CD14-positive monocyte (primary cell): ENCODE data around the gene STING1. TPM values are rescaled to one million over a fixed set of nuclear protein-coding genes. Genes with fewer than 3 reads are reported as not detected.

ENCODE experiments used
- DNase-seq, 3 donors: peaks; one replicate each; pipeline ENCODE4 v3.0.0-alpha.2; 2011 to 2022
- H2AFZ ChIP-seq: 2 replicates; pipeline ENCODE4 v1.6.0; 2012; ENCODE audit warnings: mild to moderate bottlenecking, low read depth, low read length, inconsistent platforms; ENCODE audit not compliant: insufficient read depth, poor library complexity, severe bottlenecking
- H3K27ac ChIP-seq, 2 donors: 1 replicate in 1 of 2; 2 replicates in 1 of 2; pipeline ENCODE4 v1.5.1; 2012 to 2013; ENCODE audit warnings: low read length in 2 of 2, control low read depth in 1 of 2, inconsistent platforms in 1 of 2, low read depth in 1 of 2, mild to moderate bottlenecking in 1 of 2
- H3K27me3 ChIP-seq, 2 donors: one replicate each; pipeline versions ENCODE4 v1.6.0 to v1.6.1; 2011 to 2013; ENCODE audit warnings: low read length in 2 of 2; ENCODE audit not compliant: control insufficient read depth in 2 of 2, insufficient read depth in 2 of 2
- H3K36me3 ChIP-seq, 2 donors: replicated peaks in 1 of 2; 1 replicate in 1 of 2; 2 replicates in 1 of 2; pipeline versions ENCODE4 v1.5.1 to v1.6.1; 2012 to 2013; ENCODE audit warnings: low read length in 2 of 2, control low read depth in 1 of 2, inconsistent platforms in 1 of 2, mild to moderate bottlenecking in 1 of 2; ENCODE audit not compliant: insufficient read depth in 2 of 2, control insufficient read depth in 1 of 2
- H3K4me1 ChIP-seq, 2 donors: 1 replicate in 1 of 2; 2 replicates in 1 of 2; pipeline versions ENCODE4 v1.5.1 to v1.6.1; 2012 to 2013; ENCODE audit warnings: low read length in 2 of 2, control low read depth in 1 of 2, inconsistent platforms in 1 of 2, mild to moderate bottlenecking in 1 of 2, moderate library complexity in 1 of 2; ENCODE audit not compliant: insufficient read depth in 2 of 2, control insufficient read depth in 1 of 2
- H3K4me2 ChIP-seq: replicated peaks from 2 replicates; pipeline ENCODE3; 2012; ENCODE audit warnings: low read length, moderate library complexity, mild to moderate bottlenecking; ENCODE audit not compliant: poor library complexity, severe bottlenecking; ENCODE audit errors: extremely low read depth
- H3K4me3 ChIP-seq, 3 experiments: fragments of 200-600 bp in 1 of 3; sonication (generic) in 1 of 3; replicated peaks in 1 of 3; 1 replicate in 2 of 3; 2 replicates in 1 of 3; pipeline ENCODE4 v1.5.1; 2011 to 2013; ENCODE audit warnings: low read length in 3 of 3, mild to moderate bottlenecking in 3 of 3, control low read depth in 2 of 3, low read depth in 2 of 3, inconsistent platforms in 1 of 3, moderate library complexity in 1 of 3
- H3K79me2 ChIP-seq: 2 replicates; pipeline ENCODE4 v1.6.0; 2012; ENCODE audit warnings: mild to moderate bottlenecking, control low read depth, inconsistent platforms, low read length, moderate library complexity; ENCODE audit not compliant: insufficient read depth
- H3K9ac ChIP-seq: 2 replicates; pipeline ENCODE4 v1.6.0; 2017; ENCODE audit warnings: low read length, mild to moderate bottlenecking; ENCODE audit not compliant: insufficient read depth, poor library complexity, severe bottlenecking
- H3K9me3 ChIP-seq, 2 donors: replicated peaks in 1 of 2; 1 replicate in 1 of 2; 2 replicates in 1 of 2; pipeline versions ENCODE4 v1.5.1 to v1.6.1; 2012 to 2013; ENCODE audit warnings: low read length in 2 of 2, control low read depth in 1 of 2; ENCODE audit not compliant: control insufficient read depth in 1 of 2, insufficient read depth in 1 of 2
- H4K20me1 ChIP-seq: 2 replicates; pipeline ENCODE4 v1.6.0; 2012; ENCODE audit warnings: mild to moderate bottlenecking, low read length, control low read depth, moderate library complexity; ENCODE audit not compliant: insufficient read depth
- H3K27ac Mint-ChIP-seq, 7 donors: one replicate each; pipeline ENCODE4 v1.8.0; 2020; ENCODE audit warnings: mild to moderate bottlenecking in 7 of 7, mixed read lengths in 7 of 7, moderate library complexity in 6 of 7, inconsistent platforms in 2 of 7
- H3K27me3 Mint-ChIP-seq, 3 donors: one replicate each; pipeline ENCODE4 v1.8.0; 2021 to 2022; ENCODE audit warnings: low read depth in 3 of 3, mild to moderate bottlenecking in 3 of 3, mixed read lengths in 3 of 3, moderate library complexity in 3 of 3, inconsistent platforms in 1 of 3
- H3K36me3 Mint-ChIP-seq, 2 donors: one replicate each; pipeline ENCODE4 v1.8.0; 2020; ENCODE audit warnings: mixed read lengths in 2 of 2, inconsistent platforms in 1 of 2, mild to moderate bottlenecking in 1 of 2
- H3K4me1 Mint-ChIP-seq: one replicate; pipeline ENCODE4 v1.8.0; 2020; ENCODE audit warnings: mild to moderate bottlenecking, mixed read lengths
- H3K4me3 Mint-ChIP-seq, 2 donors: one replicate each; pipeline ENCODE4 v1.8.0; 2020; ENCODE audit warnings: mild to moderate bottlenecking in 2 of 2, mixed read lengths in 2 of 2, moderate library complexity in 1 of 2
- H3K9me3 Mint-ChIP-seq, 7 donors: one replicate each; pipeline ENCODE4 v1.8.0; 2020 to 2022; ENCODE audit warnings: mixed read lengths in 7 of 7, mild to moderate bottlenecking in 6 of 7, moderate library complexity in 6 of 7, inconsistent platforms in 2 of 7
- CTCF ChIP-seq: fragments of 200-600 bp; IDR thresholded peaks from one replicate; pipeline ENCODE4 v1.8.0; 2022; ENCODE audit warnings: antibody characterized with exemption, mild to moderate bottlenecking
- WGBS: methylation state at CpG from one replicate; pipeline ENCODE4 v1.1.5; 2013; ENCODE audit warnings: missing lambda C conversion rate; ENCODE audit not compliant: insufficient coverage; 5-methylcytosine and 5-hydroxymethylcytosine counted together
- intact Hi-C, 2 donors: fragments of 100-400 bp; cut with micrococcal nuclease; formaldehyde crosslinking; loops; one replicate each; pipeline versions ENCODE4 v1.15.0 to v1.15.1; 2023
- polyA plus RNA-seq, 3 donors: library from polyadenylated mRNA; depleted of rRNA in 1 of 3; unstranded in 2 of 3; stranded (reverse) in 1 of 3; fragments of 300-500 nt in 2 of 3; fragments of >200 nt in 1 of 3; fragmentation: Illumina TruSeq in 2 of 3; gene quantifications; 1 replicate in 2 of 3; 2 replicates in 1 of 3; pipeline ENCODE4 v1.2.3, GENCODE V29; 2012 to 2021

The STING1 gene
- polyA plus RNA-seq, 3 donors: 83.7 to 225 (median 115) TPM

GRCh38 chr5:139524446-139524845, 41.9 kb upstream of the STING1 start:
- no peak for TF ChIP-seq CTCF
- no peaks in the 10 kb centered on the region for H3K36me3 ChIP-seq
- no peaks in the 10 kb centered on the region for H3K9me3 ChIP-seq
- no peaks in the 10 kb centered on the region for H3K79me2 ChIP-seq
- intact Hi-C loops: no loop called here
- DNase-seq: no peak
- H4K20me1 ChIP-seq: no peaks in the 10 kb centered on the region
- H3K4me3 ChIP-seq: no peak overlapping the region
- H2AFZ ChIP-seq: peak overlapping the region; percentile 48
- Mint-ChIP-seq H3K27me3 (peaks cover 2 to 5% (median 3%) of the 10 kb centered on the region in 3 donors), H3K36me3 (peaks cover 0 to 2% of the 10 kb centered on the region in 2 donors), H3K4me1 (peaks cover 17% of the 10 kb centered on the region), H3K9me3 (no peaks in the 10 kb centered on the region), H3K27ac (no peak overlapping the region), H3K4me3 (no peak overlapping the region)
- H3K9ac ChIP-seq: no peak overlapping the region
- no peak overlapping the region for H3K27ac ChIP-seq
- H3K4me2 ChIP-seq: no peak overlapping the region
- peaks cover 9% of the 10 kb centered on the region in 2 donors for H3K4me1 ChIP-seq
- WGBS: no CpG with 5 or more reads among the region's 4 CpGs
- no peaks in the 10 kb centered on the region for H3K27me3 ChIP-seq

- peak overlapping the region in 1 of 7 donors; percentile 9 for H3K27ac Mint-ChIP-seq
- Histone ChIP-seq H4K20me1 (no peaks in the 10 kb centered on the region), H3K27me3 (no peaks in the 10 kb centered on the region), H3K9me3 (no peaks in the 10 kb centered on the region), H3K36me3 (no peaks in the 10 kb centered on the region), H3K4me3 (no peak overlapping the region), H3K27ac (no peak overlapping the region), H3K4me2 (no peak overlapping the region), H2AFZ (no peak overlapping the region), H3K9ac (no peak overlapping the region), H3K4me1 (peaks cover 9% of the 10 kb centered on the region in 2 donors), H3K79me2 (no peaks in the 10 kb centered on the region)
- H3K27me3 Mint-ChIP-seq: peaks cover 3 to 9% (median 5%) of the 10 kb centered on the region in 3 donors
- intact Hi-C loops: no loop called here
- TF ChIP-seq CTCF: no peak
- H3K4me3 Mint-ChIP-seq: no peak overlapping the region
- no peaks in the 10 kb centered on the region for H3K9me3 Mint-ChIP-seq
- H3K36me3 Mint-ChIP-seq: peaks cover 0 to 2% of the 10 kb centered on the region in 2 donors
- no peak for DNase-seq
- 98% methylated on average over 8 of the region's 10 CpGs for WGBS
- H3K4me1 Mint-ChIP-seq: peaks cover 18% of the 10 kb centered on the region
These were observed 41.3 kb upstream of the STING1 start for GRCh38 chr5:139523635-139524445.
